ENCODE results near the gene DHRS12. TPM values are rescaled to one million over a fixed set of nuclear protein-coding genes. Genes with fewer than 3 reads are reported as not detected.

The DHRS12 gene
- total RNA-seq, 1 donor from 2014 or later = 11.3 TPM

DNA sequence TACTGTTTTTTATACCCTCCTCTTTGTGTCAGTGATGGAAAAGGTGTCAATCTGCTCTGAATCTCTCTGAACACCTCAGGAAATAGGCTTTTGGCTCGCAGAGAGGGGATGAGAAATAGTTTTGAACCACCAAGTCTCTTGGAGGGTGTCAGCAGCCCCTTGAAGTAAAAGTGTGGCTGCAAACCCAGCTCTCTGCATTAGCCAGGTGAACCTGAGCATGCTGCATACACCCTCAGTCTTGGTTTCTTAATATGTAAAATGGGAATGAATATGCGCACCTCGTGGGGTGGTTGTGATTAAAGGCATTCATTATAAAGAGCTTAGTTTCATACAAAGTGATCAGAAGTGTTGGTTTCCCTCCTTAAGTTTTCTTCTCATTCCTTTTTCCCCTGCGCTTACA, 1.4 kb upstream of the DHRS12 start:
- peaks cover 30% of the 10 kb centered on the region for H3K4me1 Mint-ChIP-seq (ENCODE audit: unreplicated experiment)
- H3K4me3 Mint-ChIP-seq = peak overlapping the region; percentile 89
- no peaks in the 10 kb centered on the region for H3K27me3 Mint-ChIP-seq
- peak overlapping the region; percentile 89 for H3K27ac Mint-ChIP-seq
- DNase-seq (ENCODE audit: extremely low spot score, unreplicated experiment) = no peak
- H3K9me3 Mint-ChIP-seq = no peaks in the 10 kb centered on the region
- TF ChIP-seq, protein P1, sequence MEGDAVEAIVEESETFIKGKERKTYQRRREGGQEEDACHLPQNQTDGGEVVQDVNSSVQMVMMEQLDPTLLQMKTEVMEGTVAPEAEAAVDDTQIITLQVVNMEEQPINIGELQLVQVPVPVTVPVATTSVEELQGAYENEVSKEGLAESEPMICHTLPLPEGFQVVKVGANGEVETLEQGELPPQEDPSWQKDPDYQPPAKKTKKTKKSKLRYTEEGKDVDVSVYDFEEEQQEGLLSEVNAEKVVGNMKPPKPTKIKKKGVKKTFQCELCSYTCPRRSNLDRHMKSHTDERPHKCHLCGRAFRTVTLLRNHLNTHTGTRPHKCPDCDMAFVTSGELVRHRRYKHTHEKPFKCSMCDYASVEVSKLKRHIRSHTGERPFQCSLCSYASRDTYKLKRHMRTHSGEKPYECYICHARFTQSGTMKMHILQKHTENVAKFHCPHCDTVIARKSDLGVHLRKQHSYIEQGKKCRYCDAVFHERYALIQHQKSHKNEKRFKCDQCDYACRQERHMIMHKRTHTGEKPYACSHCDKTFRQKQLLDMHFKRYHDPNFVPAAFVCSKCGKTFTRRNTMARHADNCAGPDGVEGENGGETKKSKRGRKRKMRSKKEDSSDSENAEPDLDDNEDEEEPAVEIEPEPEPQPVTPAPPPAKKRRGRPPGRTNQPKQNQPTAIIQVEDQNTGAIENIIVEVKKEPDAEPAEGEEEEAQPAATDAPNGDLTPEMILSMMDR (conservative IDR thresholded peaks at IDR 0.05) = no peak
- no peaks in the 10 kb centered on the region for H3K36me3 Mint-ChIP-seq

DNA sequence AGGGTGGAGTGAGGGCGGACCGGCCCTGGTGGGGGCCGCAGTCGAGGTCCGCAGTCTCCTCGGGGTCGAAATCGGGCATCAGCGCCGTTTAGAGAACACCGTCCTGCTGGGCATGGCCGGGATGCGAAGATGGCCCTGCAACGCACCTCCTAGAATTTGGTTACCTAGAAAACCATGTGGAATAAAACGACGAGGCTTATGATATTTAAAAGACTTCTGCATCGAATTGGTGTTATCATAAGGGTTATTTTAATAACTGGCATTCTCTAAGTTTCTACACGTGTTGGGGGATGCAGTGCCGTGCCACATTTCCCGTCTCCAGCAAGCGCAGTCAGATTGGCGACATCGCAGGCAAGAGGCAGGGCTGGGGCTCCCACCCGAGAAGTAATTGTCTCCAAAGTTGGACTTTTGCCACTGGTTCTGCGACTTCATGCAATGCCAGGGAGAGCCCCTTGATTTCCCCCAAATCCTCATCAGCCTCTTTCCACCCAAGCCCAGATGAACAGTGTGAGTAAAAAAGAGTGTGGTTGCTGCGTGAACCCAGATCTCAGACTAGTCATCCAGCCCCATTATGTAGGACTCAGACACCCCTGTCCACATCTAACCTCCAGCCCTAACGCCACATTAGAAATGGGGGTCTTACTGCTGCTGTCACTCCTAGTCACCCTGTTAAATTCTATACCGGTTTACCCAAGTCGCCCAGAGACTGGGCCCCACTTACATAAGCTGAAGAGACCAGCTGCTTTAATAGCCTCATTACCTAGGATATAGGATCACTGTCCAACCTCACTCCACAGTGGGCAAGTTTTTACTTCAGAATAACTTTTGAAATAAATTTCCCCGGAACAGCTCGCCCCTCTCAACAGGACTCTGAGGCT, 571 bp upstream of the DHRS12 start:
- Mint-ChIP-seq H3K4me3 (peak overlapping the region; percentile 89), H3K27me3 (no peaks in the 10 kb centered on the region), H3K36me3 (no peaks in the 10 kb centered on the region), H3K9me3 (no peaks in the 10 kb centered on the region), H3K27ac (peak overlapping the region; percentile 89), H3K4me1 (ENCODE audit: unreplicated experiment) (peaks cover 30% of the 10 kb centered on the region)
- DNase-seq (ENCODE audit: extremely low spot score, unreplicated experiment) = no peak
- TF ChIP-seq, protein P1 (conservative IDR thresholded peaks at IDR 0.05) = no peak

DNA sequence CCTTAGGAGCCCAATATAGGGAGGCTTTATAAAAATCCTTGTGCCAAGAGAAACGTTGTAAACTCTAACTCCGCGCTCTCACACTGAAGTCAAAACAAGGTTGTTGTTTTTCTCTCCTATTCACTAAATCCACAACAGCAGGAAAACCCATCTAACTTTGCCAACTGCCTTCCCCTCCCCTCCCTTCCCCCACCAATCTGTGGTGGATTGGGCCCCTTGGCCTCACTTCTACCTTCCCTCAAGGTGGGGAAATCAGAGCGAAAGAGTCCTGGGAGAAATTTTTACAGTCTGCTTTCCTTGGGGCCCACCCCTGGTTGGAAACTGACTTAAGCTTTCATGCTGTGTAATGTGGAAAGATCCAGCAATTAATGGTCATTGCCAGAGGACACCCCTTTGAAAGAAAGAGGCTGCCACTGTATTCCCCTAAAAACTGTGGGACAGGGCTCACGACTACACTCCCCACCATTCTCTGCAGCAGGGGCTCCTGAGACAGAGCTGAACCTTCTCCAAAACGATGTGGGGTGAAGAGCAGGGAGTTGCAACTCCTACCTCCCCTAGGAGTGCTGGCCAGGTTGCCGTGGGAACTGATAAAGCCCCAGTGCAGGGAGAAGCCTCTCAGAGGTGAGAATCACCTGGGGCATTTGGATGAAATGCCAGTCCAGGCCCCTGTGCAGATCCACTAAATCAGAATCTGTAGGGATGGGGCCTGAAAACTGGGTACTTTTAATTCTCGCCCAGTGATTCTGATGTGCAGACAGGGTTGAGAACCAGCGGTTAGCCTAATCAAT, 1.1 kb downstream of the DHRS12 start:
- Mint-ChIP-seq H3K27ac (peak overlapping the region; percentile 97), H3K9me3 (no peaks in the 10 kb centered on the region), H3K4me1 (ENCODE audit: unreplicated experiment) (peaks cover 32% of the 10 kb centered on the region), H3K4me3 (peak overlapping the region; percentile 94), H3K36me3 (no peaks in the 10 kb centered on the region), H3K27me3 (no peaks in the 10 kb centered on the region)
- DNase-seq (ENCODE audit: extremely low spot score, unreplicated experiment) = no peak
- TF ChIP-seq, protein P1 (conservative IDR thresholded peaks at IDR 0.05) = no peak

DNA sequence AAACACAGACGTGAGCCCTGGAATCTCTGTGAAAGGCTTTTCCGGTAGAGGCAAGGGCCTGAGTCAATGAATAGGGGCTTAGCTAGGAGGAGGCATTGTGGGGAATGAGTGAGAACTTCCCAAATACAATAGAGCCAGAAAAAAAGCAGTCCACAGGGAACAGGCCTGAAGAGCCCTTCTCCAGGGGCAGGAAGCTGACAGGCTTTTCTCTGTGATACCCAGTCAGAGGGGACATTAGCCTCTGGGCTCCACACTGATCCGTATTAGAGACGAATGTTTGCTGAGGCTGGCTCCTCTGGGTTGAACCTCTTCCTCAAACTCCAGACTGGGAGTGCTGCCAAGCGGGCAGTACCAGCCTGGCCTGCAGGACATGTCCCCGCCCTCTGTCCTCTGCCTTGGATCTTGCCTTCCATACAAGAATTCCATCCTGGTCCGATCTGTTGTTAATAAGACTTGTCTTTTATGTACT, 2.3 kb downstream of the DHRS12 start:
- Mint-ChIP-seq H3K36me3 (no peaks in the 10 kb centered on the region), H3K27ac (peak overlapping the region; percentile 97), H3K27me3 (no peaks in the 10 kb centered on the region), H3K4me3 (peak overlapping the region; percentile 34), H3K9me3 (no peaks in the 10 kb centered on the region), H3K4me1 (ENCODE audit: unreplicated experiment) (peaks cover 35% of the 10 kb centered on the region)
- DNase-seq (ENCODE audit: extremely low spot score, unreplicated experiment) = no peak
- TF ChIP-seq, protein P1 (conservative IDR thresholded peaks at IDR 0.05) = no peak

DNA sequence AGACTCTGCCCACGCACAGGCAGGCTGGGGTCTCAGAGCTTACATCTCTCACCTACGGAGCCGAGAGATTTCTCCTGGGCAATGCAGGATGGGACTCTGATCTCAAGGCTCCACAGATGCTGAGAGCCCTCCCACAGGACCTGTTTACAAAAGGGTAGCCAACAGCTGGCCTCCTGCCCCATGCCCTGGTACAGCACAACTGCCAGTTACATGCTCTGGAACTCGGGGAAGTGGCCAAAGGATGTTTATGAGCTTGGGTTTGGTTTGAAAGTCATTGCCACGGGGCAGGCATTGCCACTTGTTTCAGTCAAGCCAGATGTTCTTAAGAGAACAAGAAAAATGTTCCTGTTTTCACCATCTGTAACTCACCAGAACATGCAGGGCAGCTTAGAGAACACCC, 3.5 kb downstream of the DHRS12 start:
- H3K27ac Mint-ChIP-seq = no peak overlapping the region
- no peak overlapping the region for H3K4me3 Mint-ChIP-seq
- H3K4me1 Mint-ChIP-seq (ENCODE audit: unreplicated experiment) = peaks cover 35% of the 10 kb centered on the region
- H3K9me3 Mint-ChIP-seq = no peaks in the 10 kb centered on the region
- no peaks in the 10 kb centered on the region for H3K36me3 Mint-ChIP-seq
- TF ChIP-seq, protein P1 (conservative IDR thresholded peaks at IDR 0.05) = no peak
- H3K27me3 Mint-ChIP-seq = no peaks in the 10 kb centered on the region
- DNase-seq (ENCODE audit: extremely low spot score, unreplicated experiment) = no peak
